Epidermal melanocyte (primary cell): ENCODE data around the gene ARRB1.
"Not testable (repeated sequence)": the region's sequence is repeated elsewhere in the genome, so short reads cannot be mapped to it uniquely, and the experiment has no call there.

Source experiments
- DNase-seq: peaks from one replicate; pipeline ENCODE4 v3.0.0; 2011; ENCODE audit warnings: low spot score; ENCODE audit not compliant: insufficient read length

ARRB1 gene

DNA sequence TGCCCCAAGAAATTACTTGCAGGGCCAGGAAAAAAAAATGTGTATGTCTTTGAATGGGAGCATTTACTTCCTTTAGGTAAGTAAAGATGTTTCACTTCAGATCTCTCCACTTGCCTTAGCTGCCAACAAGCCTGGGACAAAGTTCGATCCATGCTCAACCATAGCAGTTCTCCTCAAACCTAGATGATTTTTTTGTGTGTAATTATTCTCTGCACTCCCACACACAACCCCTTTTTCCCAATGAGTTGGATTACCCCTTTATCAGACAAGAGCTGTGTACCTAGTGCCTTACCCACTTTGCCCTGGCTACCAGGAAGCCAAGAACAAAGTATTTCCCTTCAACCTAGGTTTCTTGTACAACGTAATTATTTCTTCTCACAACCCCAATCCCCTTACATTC lies 75.3 kb downstream of the ARRB1 start:
- no peak for DNase-seq

DNA sequence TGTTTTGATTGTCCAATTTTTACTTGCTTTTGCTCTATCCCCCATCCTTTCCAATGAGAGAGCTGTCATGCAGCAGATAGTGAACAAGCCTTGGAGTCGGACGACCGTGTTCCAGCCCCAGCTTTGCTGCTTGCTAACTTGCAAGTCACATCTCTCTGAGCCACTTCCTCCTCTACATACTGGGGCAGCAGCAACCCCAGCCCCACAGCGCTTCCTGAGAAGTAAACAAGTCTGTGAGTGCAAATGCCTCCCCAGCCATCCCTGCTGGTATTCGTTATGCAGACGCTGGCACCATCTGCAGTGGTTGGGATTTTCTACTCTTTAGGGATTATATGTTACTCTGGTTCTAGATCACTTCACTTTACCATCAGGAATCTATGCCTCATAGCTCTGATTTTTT lies 75.9 kb downstream of the ARRB1 start:
- no peak for DNase-seq

DNA sequence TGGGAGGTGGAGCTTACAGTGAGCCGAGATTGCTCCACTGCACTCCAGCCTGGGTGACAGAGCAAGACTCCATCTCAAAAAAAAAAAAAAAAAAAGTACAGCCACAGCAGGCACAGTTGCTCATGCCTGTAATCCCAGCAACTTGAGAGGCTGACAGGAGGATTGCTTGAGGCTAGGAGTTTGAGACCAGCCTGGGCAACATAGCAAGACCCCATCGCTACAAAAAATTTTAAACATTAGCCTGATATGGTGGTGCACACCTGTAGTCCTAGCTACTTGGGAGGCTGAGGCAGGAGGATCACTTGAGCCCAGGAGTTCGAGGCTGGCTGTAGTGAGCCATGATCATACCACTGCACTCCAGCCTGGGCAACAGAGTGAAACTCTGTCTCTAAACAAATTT lies 76.7 kb downstream of the ARRB1 start:
- DNase-seq: not testable (repeated sequence)

DNA sequence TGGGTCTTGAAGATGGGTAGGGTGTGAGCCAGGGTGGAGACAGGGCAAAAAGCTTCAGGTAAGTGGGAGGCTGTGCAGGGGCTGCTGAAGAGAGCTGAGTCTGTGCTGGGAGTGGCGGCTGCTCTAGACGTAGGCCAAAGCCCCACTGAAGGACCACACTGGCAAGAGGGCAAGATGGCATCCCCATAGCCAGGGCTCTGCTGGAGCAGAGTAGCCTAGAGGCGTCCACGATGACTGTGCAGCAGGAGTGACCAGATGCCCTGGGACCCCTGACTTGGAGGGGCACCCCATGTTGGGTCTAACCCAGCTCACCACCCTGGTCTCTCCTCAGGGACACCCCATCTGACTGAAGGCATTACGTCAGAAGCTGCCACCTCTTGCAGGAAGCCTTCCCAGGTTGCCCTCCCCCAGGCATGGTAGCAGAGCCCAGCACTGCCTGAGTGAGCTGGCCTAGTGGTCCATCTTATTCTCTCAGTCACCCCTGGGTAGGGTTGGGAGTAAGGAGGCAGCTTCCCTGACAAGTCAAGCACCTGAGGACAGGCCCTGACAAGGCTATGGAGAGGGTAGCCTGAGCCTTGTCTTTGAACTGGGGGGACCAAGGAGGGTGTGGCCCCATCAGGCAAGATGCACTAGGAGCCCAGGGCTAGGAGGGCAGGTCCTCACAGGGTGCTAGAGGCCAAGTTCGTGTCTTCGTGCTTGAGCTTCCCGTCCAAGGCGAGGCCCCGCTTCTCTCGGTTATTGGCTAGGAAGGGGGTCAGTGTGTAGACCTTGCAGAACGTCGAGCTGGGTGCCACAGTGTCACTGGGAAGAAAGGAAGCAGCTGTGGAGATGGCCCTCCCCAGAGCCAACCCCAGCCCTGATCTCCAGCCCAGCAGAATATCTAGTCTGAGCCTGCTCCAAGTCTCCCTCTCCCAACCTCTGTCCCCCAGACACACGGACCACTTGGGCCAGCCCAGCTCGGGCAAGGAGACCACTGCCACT lies 77.8 kb downstream of the ARRB1 start:
- no peak for DNase-seq

DNA sequence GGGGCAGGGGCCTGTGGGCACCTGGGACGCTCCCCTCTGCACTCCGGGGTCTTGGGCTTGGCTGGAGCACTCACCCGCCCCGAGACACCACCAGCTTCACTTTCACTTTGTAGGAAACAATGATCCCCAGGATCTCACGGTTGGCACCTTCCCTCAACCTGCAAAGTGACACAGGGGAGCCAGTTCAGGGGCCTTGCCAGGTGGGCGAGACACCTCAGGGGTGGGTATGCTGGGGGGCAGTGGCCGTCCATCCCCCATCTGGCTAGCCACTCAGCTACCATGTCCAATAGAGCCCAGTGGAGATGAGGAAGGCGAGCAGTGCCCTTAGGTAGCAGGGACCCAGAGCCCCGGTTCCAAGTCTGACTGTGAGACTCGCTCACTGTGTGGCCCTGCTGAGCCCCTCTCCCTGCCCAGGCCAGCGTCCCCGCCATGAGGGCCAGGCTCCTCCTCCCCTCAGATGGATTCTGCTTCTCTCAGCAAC lies 78.6 kb downstream of the ARRB1 start:
- DNase-seq: no peak

DNA sequence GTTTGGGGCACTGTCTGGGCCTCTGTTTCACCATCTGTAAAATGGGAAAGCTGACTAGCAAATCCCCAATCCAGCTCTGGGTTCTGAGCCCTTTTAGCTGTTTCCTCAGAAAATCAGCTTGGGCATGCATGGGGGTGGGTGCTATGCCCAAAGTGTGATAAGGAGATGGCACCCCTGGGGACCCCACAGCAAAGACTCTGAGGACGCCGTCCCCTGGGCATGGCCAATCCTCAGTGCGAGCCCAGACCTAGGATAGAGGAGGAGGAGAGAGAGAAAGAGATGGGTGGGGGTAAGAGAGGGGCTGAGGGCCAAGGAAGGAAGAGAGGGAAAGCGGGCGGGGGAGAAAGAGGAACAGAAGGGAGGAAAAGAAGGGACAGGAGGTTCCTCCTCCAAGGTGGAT lies 79.1 kb downstream of the ARRB1 start:
- no peak for DNase-seq

DNA sequence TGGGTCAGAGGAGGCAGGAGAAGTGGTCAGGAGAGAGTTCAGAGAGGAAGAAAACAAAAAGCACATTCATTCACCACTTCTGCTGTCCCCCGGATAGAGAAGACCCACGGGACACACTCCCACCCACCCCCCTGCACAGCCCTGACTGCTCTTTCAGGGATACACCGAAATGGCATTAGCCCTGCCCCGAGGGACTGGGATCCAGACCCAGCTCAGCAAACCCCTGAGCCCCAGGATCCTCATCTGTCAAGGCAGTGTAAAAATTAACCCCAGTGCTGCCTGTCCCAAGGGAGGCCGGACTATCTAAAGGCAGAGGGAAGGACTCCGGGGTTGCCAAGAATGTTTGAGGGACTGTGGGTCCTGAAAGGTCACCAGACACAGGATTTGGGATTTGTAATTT lies 79.7 kb downstream of the ARRB1 start:
- no peak for DNase-seq

DNA sequence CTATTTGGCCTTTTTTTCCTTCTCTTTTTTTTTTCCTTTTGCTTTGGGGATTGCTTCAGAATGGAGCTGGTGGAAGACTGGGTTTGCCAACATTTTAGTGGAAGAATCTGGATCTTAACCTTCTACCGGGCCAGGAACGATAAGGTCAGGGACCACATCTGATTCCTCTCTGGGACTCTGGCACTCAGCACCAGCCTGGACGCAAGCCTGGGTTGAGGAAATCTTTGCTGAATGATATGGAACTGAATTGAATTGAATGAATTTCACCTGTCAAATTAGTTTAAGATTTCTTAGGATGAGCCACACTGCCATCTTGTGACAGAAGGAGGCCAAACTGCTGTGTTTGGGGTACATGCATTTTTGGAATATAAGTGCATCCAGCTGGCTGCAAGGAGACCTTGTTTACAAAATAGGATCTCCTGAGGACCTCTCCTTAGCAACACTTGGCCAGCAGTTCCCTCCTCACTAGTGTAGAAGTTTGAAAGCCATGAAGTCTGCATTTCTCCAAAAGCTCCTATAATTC lies 80.5 kb downstream of the ARRB1 start:
- DNase-seq: no peak

DNA sequence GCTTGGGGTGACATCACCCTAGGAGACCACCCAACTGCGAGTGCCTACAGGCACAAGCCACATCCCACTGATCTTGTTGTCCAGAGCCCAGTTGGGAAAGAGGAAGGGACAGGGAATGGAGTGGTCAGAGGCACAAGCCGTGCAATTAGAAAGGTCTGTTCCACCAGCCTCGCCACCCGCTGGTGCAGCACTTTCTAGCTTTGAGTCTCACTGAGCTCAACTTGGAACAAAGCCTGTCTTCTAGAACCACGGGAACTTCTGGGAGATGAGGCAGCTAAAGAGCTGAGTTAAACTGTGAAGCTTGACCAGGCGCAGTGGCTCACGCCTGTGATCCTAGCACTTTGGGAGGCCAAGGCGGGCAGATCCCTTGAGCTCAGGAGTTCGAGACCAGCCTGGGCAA lies 81.6 kb downstream of the ARRB1 start:
- DNase-seq: no peak

DNA sequence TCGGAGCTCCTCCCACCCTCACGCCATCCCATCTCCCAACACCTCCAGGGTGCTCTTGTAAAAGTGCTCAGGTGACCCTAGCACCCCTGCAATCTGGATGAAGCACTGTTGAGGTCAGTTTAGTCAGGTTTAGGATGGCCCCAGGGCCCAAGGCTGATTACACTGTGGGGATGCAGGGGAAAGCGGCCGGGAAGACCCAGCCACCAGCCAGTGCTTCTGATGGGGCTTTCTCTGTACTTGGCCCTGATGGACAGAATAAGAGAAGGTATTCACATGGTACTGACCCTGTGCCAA lies 82.1 kb downstream of the ARRB1 start:
- no peak for DNase-seq

DNA sequence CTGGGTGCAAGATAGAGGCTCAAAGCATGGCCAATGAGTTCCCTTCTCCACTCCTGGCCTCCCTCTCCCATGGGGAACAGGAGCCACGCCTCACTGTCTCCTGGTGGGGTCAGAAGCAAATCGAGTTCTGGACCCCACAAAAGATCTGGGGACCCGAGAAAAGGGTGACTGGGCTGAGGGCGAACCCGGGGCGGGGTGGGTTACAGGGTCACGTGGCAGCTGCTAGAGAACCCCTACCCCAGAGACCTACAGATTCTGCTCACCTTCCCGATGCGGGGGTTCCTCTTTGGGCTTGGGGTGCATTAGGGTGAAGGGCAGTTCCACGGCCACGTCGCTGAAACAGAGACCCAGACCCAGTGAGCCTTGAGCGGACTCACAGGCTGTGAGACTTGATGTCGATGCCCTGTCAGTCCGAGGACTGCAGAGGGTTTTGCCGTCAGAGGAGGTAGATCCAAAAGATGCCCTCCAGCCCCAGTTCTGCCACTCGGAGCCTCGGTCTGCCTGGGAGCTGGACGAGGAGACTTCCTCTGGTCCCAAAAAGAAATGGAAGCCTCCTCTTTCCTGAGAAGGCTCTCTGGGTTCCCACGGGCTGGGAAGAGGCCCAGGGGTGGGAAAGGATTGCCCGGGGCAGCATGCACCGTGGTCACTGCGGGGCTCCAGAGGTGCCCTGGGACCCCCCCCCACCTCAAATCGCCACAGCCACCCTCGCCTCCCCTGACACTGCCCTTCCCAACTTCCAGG lies 82.7 kb downstream of the ARRB1 start:
- no peak for DNase-seq

DNA sequence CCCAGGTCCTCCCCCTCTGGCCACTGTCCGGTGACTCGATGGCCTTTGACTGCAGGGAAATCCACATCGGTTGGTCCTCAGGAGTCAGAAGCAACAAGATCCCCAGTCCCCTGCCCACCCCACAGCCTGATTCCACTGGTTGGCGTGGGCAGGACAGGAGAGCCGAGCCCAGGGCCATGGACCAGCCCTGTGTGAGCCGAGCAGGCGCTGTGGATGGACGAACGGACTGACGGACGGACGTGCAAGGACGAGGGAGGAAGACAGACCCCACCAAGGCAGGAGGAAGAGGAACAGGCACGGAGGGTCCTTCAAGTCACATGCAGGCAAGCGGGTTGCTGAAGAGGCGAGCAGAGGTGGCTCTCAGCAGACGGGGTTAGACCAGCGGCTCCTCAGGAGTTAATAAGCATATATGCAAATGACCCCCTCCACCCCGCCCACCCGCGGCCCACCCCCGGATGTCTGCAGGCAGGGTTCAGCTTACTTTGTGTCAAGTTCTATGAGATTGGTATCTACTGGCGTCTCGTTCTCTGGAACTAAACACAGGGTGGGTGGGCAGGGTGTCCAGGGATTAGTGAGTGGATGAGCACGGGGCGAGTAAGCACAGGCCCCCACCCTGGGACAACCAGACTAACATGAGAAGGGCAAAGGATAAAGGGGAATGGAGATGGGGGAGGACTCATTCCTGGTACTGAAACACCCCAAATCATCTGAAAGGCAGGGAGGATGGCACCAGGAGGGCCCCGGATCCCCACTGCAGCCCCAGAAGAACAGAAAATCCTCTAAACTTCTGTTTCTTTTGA lies 84.1 kb downstream of the ARRB1 start:
- DNase-seq: no peak

DNA sequence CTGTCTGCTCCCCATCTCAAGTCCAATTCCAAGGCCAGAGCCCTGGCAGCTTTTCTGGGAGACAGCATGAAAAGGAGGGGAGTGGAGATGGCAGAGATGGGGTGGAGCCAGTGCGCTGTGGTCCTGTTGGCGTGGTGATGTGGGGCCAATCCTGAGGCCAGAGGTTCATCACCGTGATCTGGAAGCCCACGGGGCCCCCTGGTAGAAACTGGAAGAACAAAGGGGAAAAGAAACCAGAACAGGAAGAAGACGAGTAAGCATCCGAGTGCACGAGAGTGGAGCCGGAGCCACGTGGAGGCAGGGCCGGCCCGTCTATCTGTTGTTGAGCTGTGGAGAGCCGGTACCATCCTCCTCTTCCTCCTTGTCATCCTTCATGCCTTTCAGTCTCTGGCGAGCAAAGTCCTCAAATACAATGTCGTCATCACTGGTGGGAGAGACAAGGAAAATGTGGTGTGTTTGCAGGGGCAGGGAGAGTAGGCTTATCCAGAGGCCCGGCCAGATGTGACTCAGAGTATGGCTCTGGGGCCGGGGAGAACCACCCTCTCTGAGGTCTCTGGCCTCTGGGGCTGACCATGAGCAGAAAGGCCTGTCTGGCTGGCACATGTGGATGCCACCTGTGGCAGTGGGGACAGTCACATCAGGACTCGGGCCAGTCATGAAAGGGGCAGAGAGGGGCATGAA lies 85.5 kb downstream of the ARRB1 start:
- DNase-seq: no peak

DNA sequence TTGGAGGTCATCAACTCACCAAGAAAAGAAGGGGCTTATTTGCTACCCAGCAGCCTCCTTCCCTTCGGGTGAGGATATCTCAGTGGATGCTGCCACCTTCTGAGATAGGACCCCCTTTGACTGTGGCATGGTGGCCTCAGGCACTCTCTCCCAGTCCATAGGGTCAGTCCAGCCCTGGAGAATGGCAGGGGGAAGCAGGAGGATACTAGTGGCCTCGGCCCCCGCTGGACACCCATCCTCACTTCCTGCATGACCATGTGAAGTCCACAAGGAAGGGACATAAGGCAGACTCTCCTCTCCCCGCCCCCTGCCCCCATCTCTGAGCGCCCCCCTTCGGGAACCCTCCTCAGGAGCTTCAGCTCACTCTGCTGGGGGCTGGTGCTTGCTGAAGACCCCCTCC lies 86.5 kb downstream of the ARRB1 start:
- no peak for DNase-seq

DNA sequence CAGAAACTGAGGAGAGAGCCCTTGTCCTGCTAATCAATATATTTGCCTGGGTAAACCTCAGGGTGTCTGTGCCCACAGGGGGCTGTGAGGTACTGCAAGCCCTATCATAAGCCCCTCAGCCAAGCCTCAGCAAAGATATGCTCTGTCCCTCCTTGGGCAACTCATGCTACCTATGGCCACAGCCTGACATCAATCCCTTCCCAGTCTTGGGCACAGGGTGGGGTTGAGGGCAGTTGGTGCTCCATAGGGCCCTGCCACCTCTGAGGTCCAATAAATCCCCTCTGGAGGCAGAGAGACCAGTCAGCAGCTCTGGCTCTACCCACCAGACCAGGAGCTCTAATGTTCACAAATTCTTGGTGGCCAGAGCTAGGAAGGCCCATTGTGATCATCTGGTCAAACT lies 87.1 kb downstream of the ARRB1 start:
- DNase-seq: no peak

DNA sequence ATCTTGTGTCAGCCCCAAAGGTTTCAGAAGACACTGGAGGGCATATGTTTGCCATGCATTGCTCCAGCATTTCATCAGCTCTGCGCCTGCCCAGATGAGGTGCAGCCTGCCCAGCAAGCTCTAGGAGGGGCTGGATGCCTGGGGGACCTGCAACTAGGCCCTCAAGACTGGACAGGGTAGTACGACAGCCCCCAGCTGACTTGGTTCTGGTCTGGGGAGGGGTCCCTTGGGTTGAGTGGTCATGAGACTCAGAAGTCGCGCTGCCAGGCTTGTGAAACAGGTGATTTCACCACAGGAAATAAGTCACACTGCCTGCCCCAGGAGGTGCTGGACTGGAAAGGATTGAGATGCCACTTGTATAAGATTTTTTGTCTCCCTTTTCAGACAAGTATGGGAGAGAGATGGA lies 87.5 kb downstream of the ARRB1 start:
- DNase-seq: no peak

DNA sequence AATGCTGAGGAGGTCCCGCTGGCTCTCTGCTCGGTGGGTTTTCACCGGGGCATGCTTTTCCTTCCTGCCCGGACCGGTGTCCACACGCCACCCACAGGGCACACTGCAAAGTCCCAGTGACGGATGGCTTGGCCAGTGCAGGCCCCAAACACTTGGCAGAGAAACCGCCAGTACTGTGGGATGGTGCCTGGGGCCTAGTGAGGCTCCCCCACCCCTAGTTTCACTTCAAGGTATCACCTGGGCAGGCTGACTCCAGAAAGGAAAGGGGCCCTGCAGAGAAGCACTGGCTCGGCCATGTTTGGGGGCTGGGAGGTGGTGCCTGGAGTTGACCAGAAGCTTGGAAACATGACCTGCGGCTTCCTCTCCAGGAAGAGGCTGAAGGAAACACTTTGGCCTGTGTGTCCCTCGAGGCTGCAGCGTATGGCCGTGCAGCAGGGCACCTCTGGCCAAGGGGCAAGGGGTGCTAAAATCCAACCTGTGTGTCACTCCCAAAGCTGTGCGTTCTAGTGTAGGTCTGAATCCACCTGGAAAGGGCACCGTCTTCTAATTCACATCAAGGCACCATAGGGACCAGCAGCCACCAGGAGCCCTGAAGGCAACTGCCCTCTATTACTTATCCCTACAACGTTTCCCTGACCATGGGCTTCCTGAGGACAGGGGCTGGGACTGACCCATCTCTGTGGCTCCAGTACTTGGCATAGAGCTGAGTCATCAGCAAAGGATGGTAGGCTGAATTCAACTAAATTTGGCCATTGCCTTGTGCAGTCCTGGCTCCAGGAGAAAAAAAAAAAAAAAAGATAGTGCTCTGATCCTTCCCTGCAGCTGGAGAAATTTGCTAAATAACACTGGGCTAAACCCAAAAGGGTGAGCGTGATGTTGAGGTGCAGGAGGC lies 88.3 kb downstream of the ARRB1 start:
- DNase-seq: no peak

DNA sequence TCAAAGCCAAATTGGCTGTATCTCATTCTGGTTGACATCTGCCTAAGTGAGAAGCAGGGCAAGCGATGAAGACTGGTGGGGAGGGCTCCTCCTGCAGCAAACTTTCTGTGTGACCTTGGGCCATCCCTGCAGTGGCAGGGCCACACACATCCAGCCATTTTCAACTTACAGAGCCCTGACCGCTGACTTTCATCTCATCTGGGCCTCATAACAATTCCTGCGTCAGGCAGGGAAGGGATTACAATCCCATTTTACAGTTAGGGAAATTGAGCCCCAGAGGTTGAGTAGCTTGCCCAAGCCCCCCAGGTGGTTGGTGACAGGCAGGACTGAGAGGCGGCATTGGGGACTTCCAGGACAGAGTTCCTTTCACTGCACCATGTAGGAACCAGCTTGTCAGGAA lies 89.0 kb downstream of the ARRB1 start:
- DNase-seq: no peak

DNA sequence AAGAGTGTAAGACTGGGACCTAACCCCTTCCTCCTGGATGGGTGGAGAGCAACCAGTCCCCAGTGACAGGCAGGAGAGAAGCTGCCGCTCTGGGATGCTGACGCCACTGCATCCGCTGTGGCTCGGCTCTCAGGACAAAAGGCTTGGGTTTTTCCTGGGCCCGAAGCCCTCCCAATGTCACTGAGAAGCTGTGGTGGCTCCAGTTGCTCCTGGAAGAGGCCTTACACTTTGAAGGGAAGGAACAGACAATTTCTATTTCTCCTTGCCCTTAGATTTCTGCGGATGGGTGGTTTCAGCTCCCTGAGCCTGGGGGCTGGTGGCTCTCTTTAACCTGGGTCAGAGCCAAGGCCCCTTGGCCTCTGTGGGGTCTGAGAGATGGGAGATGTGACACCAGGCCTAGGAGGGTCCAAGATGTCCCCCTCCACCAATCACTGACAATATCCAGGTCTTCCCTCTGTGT lies 89.5 kb downstream of the ARRB1 start:
- no peak for DNase-seq
